Ectodermal cell (in vitro differentiated cells): Measurements from ENCODE around the gene C7orf57.

Experiments used
- H3K27ac ChIP-seq: 2 replicates; pipeline ENCODE4 v1.7.0; 2013; ENCODE audit warnings: mild to moderate bottlenecking, low read depth, low read length; ENCODE audit not compliant: insufficient read depth, poor library complexity, severe bottlenecking
- H3K27me3 ChIP-seq: 2 replicates; pipeline ENCODE4 v1.7.0; 2013; ENCODE audit warnings: mild to moderate bottlenecking, low read length; ENCODE audit not compliant: insufficient read depth, control insufficient read depth, poor library complexity, severe bottlenecking
- H3K36me3 ChIP-seq: one replicate; pipeline ENCODE4 v1.7.0; 2013; ENCODE audit warnings: low read length; ENCODE audit not compliant: control insufficient read depth, insufficient read depth
- H3K4me1 ChIP-seq: one replicate; pipeline ENCODE4 v1.7.0; 2013; ENCODE audit warnings: low read length; ENCODE audit not compliant: control insufficient read depth, insufficient read depth
- H3K4me3 ChIP-seq: 2 replicates; pipeline ENCODE4 v1.7.0; 2013; ENCODE audit warnings: low read depth, low read length, control low read depth; ENCODE audit not compliant: insufficient read depth
- H3K9me3 ChIP-seq: 2 replicates; pipeline ENCODE4 v1.7.0; 2013; ENCODE audit warnings: mild to moderate bottlenecking, low read length, moderate library complexity; ENCODE audit not compliant: control insufficient read depth
- WGBS, 2 experiments: methylation state at CpG; one replicate each; pipeline ENCODE4 v1.1.7; 2013; ENCODE audit warnings: missing lambda C conversion rate in 2 of 2; 5-methylcytosine and 5-hydroxymethylcytosine counted together

Gene C7orf57

GRCh38 chr7:48004032-48004431 lies 31.3 kb upstream of the C7orf57 start:
- Histone ChIP-seq H3K9me3 (no peaks in the 10 kb centered on the region), H3K27ac (no peak overlapping the region), H3K4me1 (peaks cover 7% of the 10 kb centered on the region), H3K4me3 (no peak overlapping the region), H3K36me3 (no peaks in the 10 kb centered on the region), H3K27me3 (no peaks in the 10 kb centered on the region)
- 83 to 100% methylated on average over 1 to 2 of the region's 2 CpGs for WGBS, 2 experiments

- no peaks in the 10 kb centered on the region for H3K36me3 ChIP-seq
- no peaks in the 10 kb centered on the region for H3K9me3 ChIP-seq
- no peak overlapping the region for H3K4me3 ChIP-seq
- H3K27me3 ChIP-seq = no peaks in the 10 kb centered on the region
- WGBS, 2 experiments = 56 to 60% methylated on average over 5 of the region's 5 CpGs
- no peak overlapping the region for H3K27ac ChIP-seq
- peaks cover 7% of the 10 kb centered on the region for H3K4me1 ChIP-seq
Observed at GRCh38 chr7:48004638-48005037, 30.7 kb upstream of the C7orf57 start.

GRCh38 chr7:48006866-48007265 lies 28.5 kb upstream of the C7orf57 start:
- Histone ChIP-seq H3K36me3 (no peaks in the 10 kb centered on the region), H3K4me1 (peaks cover 7% of the 10 kb centered on the region), H3K27ac (no peak overlapping the region), H3K27me3 (no peaks in the 10 kb centered on the region), H3K4me3 (no peak overlapping the region), H3K9me3 (no peaks in the 10 kb centered on the region)
- 92 to 98% methylated on average over 6 of the region's 6 CpGs for WGBS, 2 experiments

- WGBS, 2 experiments = 82 to 84% methylated on average over 4 of the region's 4 CpGs
Observed at GRCh38 chr7:48009257-48009656, 26.1 kb upstream of the C7orf57 start.

GRCh38 chr7:48009954-48010353 lies 25.4 kb upstream of the C7orf57 start:
- 90 to 92% methylated on average over 4 of the region's 4 CpGs for WGBS, 2 experiments
- Histone ChIP-seq H3K27me3 (no peaks in the 10 kb centered on the region), H3K4me3 (no peak overlapping the region), H3K27ac (no peak overlapping the region), H3K4me1 (no peaks in the 10 kb centered on the region), H3K36me3 (no peaks in the 10 kb centered on the region), H3K9me3 (no peaks in the 10 kb centered on the region)

More at GRCh38 chr7:48009257-48009656, 26.1 kb upstream of the C7orf57 start:
- no peaks in the 10 kb centered on the region for H3K27me3 ChIP-seq
- no peak overlapping the region for H3K4me3 ChIP-seq
- no peak overlapping the region for H3K27ac ChIP-seq
- H3K36me3 ChIP-seq = no peaks in the 10 kb centered on the region
- H3K9me3 ChIP-seq = no peaks in the 10 kb centered on the region
- peaks cover 7% of the 10 kb centered on the region for H3K4me1 ChIP-seq

- no peaks in the 10 kb centered on the region for H3K36me3 ChIP-seq
- H3K4me3 ChIP-seq = no peak overlapping the region
- H3K4me1 ChIP-seq = no peaks in the 10 kb centered on the region
- no peaks in the 10 kb centered on the region for H3K9me3 ChIP-seq
- H3K27me3 ChIP-seq = no peaks in the 10 kb centered on the region
- WGBS, 2 experiments = 93 to 100% methylated on average over 1 to 2 of the region's 2 CpGs
- H3K27ac ChIP-seq = no peak overlapping the region
Observed at GRCh38 chr7:48011323-48011722, 24.0 kb upstream of the C7orf57 start.

- no peaks in the 10 kb centered on the region for H3K9me3 ChIP-seq
Observed at GRCh38 chr7:48011951-48012350, 23.4 kb upstream of the C7orf57 start.

GRCh38 chr7:48016641-48017040 lies 18.7 kb upstream of the C7orf57 start:
- H3K27ac ChIP-seq = no peak overlapping the region
- H3K9me3 ChIP-seq = no peaks in the 10 kb centered on the region
- no peaks in the 10 kb centered on the region for H3K27me3 ChIP-seq
- H3K36me3 ChIP-seq = no peaks in the 10 kb centered on the region
- H3K4me1 ChIP-seq = no peaks in the 10 kb centered on the region
- H3K4me3 ChIP-seq = no peak overlapping the region

More at GRCh38 chr7:48011951-48012350, 23.4 kb upstream of the C7orf57 start:
- WGBS, 2 experiments = 94 to 96% methylated on average over 3 of the region's 3 CpGs
- Histone ChIP-seq H3K27ac (no peak overlapping the region), H3K4me1 (no peaks in the 10 kb centered on the region), H3K36me3 (no peaks in the 10 kb centered on the region), H3K27me3 (no peaks in the 10 kb centered on the region), H3K4me3 (no peak overlapping the region)

GRCh38 chr7:48017674-48018073 lies 17.7 kb upstream of the C7orf57 start:
- H3K27me3 ChIP-seq = no peaks in the 10 kb centered on the region
- H3K4me3 ChIP-seq = no peak overlapping the region
- no peak overlapping the region for H3K27ac ChIP-seq
- WGBS, 2 experiments = 94% methylated on average over 4 of the region's 4 CpGs
- H3K36me3 ChIP-seq = no peaks in the 10 kb centered on the region
- no peaks in the 10 kb centered on the region for H3K4me1 ChIP-seq
- no peaks in the 10 kb centered on the region for H3K9me3 ChIP-seq

GRCh38 chr7:48025624-48026023 lies 9.7 kb upstream of the C7orf57 start:
- no peaks in the 10 kb centered on the region for H3K36me3 ChIP-seq
- H3K4me3 ChIP-seq = no peak overlapping the region
- 77 to 89% methylated on average over 5 of the region's 5 CpGs for WGBS, 2 experiments
- H3K4me1 ChIP-seq = no peaks in the 10 kb centered on the region
- peaks cover 2% of the 10 kb centered on the region for H3K9me3 ChIP-seq
- no peak overlapping the region for H3K27ac ChIP-seq
- no peaks in the 10 kb centered on the region for H3K27me3 ChIP-seq

- Histone ChIP-seq H3K36me3 (no peaks in the 10 kb centered on the region), H3K4me1 (no peaks in the 10 kb centered on the region), H3K27ac (no peak within 1 kb of the TSS), H3K4me3 (no peak within 1 kb of the TSS), H3K27me3 (peaks cover 21% of the 10 kb centered on the region), H3K9me3 (peaks cover 2% of the 10 kb centered on the region)
- WGBS, 2 experiments = 92 to 97% methylated on average over 5 to 6 of the region's 6 CpGs
Observed at GRCh38 chr7:48028938-48029337, 6.4 kb upstream of the C7orf57 start, which contains the start of gene SUN3. SUN3 (minus strand) TSS chr7:48029107; CDS start chr7:48028938, 169 bp downstream.
